Activated CD4-positive, alpha-beta T cell treated with anti-CD3 and anti-CD28 coated beads for 4 hours (primary cell): ENCODE results near the gene AOPEP.
"Not testable (repeated sequence)": the region's sequence is repeated elsewhere in the genome, so short reads cannot be mapped to it uniquely, and the experiment has no call there.

Experiments used
- DNase-seq, 2 donors: peaks; one replicate each; pipeline ENCODE4 v3.0.0-alpha.2; 2020

AOPEP gene

GRCh38 chr9:94921656-94922055, 195.2 kb downstream of the AOPEP start:
- no peak for DNase-seq

- no peak for DNase-seq
Observed at GRCh38 chr9:94922098-94922607, 195.7 kb downstream of the AOPEP start.

GRCh38 chr9:94922691-94923107, 196.2 kb downstream of the AOPEP start:
- no peak for DNase-seq

GRCh38 chr9:94923326-94924089, 197.0 kb downstream of the AOPEP start:
- DNase-seq: no peak

- no peak for DNase-seq
Observed at GRCh38 chr9:94925751-94926430, 199.4 kb downstream of the AOPEP start.

- no peak for DNase-seq
Observed at GRCh38 chr9:94926431-94926800, 199.9 kb downstream of the AOPEP start.

DNA sequence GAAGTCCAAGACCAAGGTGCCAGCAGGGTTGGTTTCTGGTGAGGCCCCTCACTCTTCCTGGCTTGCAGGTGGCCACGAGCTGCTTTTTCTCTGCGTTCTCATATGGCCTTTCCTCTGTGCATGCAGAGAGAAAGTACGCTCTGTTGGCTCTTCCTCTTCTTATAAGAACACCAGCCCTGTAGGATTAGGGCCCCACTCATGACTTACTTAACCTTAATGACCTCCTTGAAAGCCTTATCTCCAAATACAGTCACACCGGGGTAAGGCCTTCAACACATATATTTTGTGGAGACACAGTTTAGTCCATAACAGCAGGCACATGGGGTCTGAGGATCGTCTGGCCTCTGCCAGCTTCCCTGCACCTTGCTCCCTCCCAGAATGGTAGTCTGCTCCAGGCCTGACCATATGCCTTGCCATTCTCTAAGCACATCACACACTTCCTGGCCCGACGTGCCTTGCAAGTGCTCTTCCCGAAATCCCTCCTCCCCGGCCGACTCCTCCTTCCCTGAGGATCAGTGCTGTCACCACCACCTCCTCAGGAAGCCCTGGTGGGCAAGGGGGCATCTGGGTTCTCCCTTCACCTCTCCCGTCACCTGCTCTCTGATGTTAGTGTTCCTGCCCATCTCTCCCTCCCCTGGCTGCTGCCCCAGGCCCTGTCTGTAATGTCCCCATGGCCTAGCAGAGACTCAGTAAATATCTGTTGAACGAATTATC, 200.7 kb downstream of the AOPEP start:
- DNase-seq: no peak

- DNase-seq: no peak
Observed at GRCh38 chr9:94927762-94928670, 201.5 kb downstream of the AOPEP start.

- DNase-seq: no peak
Observed at GRCh38 chr9:94928691-94929368, 202.3 kb downstream of the AOPEP start.

DNA sequence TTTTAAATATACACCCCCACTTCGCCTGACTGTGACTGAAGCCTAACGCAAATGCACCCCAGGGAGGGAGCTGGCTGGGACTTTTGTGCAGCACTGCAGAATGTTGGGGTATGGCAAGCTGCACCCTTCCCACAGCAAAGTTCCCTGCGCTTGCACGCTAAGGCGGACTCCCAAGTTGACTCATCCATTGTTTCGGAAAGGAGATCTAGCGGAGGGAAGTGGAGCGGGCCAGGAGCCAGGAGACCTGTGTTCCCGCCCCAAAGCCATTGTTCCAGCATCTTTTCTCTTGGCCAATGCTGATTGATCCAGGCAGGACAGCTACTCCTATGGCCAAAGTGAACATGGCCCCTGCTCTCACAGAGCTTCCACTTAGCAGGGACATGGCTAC, 202.9 kb downstream of the AOPEP start:
- DNase-seq: no peak

- DNase-seq: no peak
Observed at GRCh38 chr9:94931036-94931633, 204.6 kb downstream of the AOPEP start.

DNA sequence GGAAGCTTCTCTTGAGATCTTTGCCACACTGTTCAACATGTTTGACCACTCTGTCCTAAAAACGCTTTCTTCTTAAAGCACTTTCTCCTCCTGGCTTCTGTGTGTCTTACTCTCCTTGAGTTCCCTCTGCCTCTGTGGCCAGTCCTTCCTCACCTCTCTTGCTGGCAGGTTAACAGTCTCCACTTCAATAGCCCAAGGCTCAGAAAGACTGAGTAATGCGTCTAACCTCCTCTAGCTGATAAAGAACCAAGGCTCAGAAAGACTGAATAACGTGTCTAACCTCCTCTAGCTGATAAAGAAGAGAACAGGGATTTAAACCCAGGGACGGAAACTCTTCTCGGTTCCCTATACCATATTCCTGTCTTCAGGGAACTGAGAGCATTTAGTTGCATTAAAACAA, 205.2 kb downstream of the AOPEP start:
- DNase-seq: no peak

DNA sequence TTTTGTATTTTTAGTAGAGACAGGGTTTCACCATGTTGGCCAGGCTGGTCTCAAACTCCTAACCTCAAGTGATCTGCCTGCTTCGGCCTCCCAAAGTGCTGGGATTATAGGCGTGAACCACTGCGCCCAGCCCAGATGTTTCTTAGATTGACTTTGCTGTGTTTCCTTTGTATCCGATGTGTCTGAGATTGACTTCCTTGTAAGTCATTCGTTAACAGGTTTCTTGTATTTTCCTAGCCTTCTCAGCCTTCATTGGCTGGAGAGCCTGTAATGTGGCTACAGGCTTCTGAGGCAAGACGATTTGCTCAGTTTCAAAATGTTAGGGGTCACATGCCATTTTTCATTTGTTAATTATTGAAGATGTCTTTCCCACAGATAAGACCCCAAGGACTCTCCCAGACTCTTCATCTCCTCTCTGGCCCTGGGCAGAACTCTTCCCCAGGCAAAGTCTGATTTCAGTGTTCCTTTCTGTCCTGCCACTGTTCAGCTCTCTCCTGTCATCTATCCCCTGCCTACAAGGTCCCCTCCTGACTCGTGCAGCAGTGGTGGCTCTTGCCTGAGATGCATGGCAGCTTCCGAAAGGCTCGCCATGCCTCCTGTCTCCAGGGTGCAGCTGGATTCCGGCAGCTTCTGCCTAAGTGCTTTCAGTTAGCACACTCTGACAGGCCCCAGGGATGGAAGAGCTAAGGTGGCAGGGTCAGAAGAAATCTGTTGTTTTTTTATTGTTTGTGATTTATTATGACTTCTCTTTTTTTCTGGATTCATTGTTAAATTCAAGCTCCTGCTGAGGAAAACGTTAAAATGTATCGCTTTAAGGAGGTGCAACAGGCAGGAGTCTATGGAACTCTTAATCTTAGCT, 206.4 kb downstream of the AOPEP start:
- DNase-seq: no peak

DNA sequence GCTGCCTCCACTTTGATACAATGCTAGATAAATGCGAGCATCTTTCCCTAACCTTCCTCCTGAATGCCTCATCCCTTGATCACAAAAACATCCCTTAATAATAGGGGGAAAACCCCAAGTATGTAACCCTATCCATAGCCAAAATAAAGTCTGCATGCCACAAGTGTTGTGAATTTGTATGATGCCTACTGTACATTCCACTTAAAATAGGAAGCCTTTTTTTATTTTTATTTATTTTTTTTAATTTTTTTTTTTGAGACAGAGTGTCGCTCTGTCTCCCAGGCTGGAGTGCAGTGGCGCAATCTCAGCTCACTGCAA, 207.0 kb downstream of the AOPEP start:
- no peak for DNase-seq

DNA sequence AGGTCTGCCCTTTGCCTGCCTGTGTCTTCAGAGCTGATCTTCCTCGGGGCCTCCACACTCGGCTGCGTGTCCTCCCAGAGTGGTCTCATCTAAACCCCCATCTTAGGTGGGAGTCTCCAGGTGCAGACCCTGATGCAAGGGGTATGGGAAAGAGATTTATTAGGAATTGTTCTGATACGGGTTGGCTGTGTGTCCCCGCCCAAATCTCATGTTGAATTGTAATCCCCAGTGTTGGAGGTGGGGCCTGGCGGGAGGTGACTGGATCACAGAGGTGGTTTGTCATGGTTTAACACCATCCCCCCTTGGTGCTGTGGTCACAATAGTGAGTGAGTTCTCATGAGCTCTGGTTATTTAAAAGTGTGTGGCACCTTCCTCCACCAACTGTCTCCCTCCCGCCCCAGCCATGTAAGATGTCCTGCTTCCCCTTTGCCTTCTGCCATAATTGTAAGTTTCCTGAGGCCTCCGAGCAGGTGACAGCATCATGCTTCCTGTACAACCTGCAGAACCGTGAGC, 208.4 kb downstream of the AOPEP start:
- no peak for DNase-seq

DNA sequence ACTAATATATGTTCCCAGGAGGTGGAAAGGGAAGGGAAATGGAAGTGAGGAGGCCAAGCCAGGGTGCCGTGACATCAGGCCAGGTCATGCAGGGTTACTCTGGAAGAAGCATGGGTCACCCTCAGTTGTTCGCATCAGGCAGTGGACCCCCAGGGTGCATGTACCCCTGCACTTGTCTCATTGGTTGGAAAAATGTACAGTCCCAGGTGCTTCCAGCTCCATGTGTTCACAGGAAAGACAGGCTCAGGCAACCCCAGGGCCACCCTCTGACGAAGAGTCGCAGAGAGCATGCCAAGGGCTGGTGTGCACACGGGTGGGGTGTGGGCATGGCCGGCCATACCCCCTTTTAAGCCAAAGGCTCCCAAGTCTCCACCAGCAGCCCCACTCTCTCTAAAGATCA, 208.9 kb downstream of the AOPEP start:
- no peak for DNase-seq

DNA sequence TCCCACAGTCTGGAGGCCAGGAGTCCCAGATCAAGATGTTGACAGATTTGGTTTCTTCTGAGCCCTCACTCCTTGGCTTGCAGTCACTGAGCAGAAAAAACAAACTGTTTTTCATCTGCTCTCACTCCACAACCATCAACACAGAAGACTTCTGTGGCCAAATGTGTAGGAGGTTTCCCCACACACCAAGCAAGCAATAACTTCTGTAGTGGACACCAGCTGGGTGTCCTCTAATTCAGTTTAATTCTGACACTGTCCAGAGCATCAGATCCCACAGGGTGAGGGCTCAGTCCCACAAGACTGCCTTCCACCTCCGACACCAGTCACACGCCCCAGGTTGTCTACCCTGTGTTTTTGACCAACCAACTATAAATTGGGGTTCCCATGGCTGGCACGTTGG, 209.9 kb downstream of the AOPEP start:
- DNase-seq: no peak

GRCh38 chr9:94937214-94937903, 210.9 kb downstream of the AOPEP start:
- no peak for DNase-seq

- no peak for DNase-seq
Observed at GRCh38 chr9:94938384-94938783, 211.9 kb downstream of the AOPEP start.

GRCh38 chr9:94940296-94940695, 213.8 kb downstream of the AOPEP start:
- not testable (repeated sequence) for DNase-seq
